Psoas muscle (tissue), 8 donors: Measurements from ENCODE around the gene VANGL1. TPM values are rescaled to one million over a fixed set of nuclear protein-coding genes. Genes with fewer than 3 reads are reported as not detected.

ENCODE experiments used
- ATAC-seq, 4 donors: fragments of 200-7000 bp; cut with Tn5 transposase; one replicate each; pipeline ENCODE4 v1.9.1; 2020; ENCODE audit warnings: moderate library complexity in 3 of 4, mild to moderate bottlenecking in 2 of 4
- DNase-seq, 2 donors: peaks; one replicate each; pipeline ENCODE4 v3.0.0-alpha.2; 2020
- H3K27ac ChIP-seq: fragments of 200-600 bp; one replicate; pipeline ENCODE4 v1.8.0; 2022
- H3K27me3 ChIP-seq, 3 donors: fragments of 200-600 bp in 1 of 3; one replicate each; pipeline versions ENCODE4 v1.6.1 to v1.8.0; 2013 to 2022; ENCODE audit warnings: low read length in 2 of 3, mild to moderate bottlenecking in 2 of 3, moderate library complexity in 1 of 3; ENCODE audit not compliant: insufficient read depth in 3 of 3
- H3K36me3 ChIP-seq, 2 donors: fragments of 200-600 bp in 1 of 2; one replicate each; pipeline versions ENCODE4 v1.6.1 to v1.8.0; 2013 to 2022; ENCODE audit warnings: low read depth in 1 of 2, mild to moderate bottlenecking in 1 of 2, moderate library complexity in 1 of 2; ENCODE audit not compliant: insufficient read depth in 1 of 2
- H3K4me1 ChIP-seq: fragments of 200-600 bp; one replicate; pipeline ENCODE4 v1.8.0; 2022
- H3K4me3 ChIP-seq: fragments of 200-600 bp; one replicate; pipeline ENCODE4 v1.8.0; 2022; ENCODE audit warnings: mild to moderate bottlenecking
- H3K9me3 ChIP-seq: fragments of 200-600 bp; one replicate; pipeline ENCODE4 v1.8.0; 2022
- WGBS, 3 donors: extraction: QIAGEN DNeasy Blood & Tissue Kit; methylation state at CpG; one replicate each; pipeline versions ENCODE4 v1.1.6 to v1.1.7; 2013; 5-methylcytosine and 5-hydroxymethylcytosine counted together
- intact Hi-C, 2 donors: fragments of 100-400 bp; cut with DNase I; formaldehyde crosslinking; loops; one replicate each; pipeline versions ENCODE4 v1.11.0 to v1.14.2; 2022
- polyA plus RNA-seq, 3 donors: library from polyadenylated mRNA; stranded (reverse); fragments of 200-250 nt; gene quantifications; one replicate each; pipeline ENCODE4 v1.2.3, GENCODE V29; 2013
- total RNA-seq, 4 donors: library from RNA; stranded (reverse); fragmentation: NEBNext Ultra II Directional in 2 of 4; extraction: Animal tissue kit (Norgen Biotek cat#: 25700) in 2 of 4; gene quantifications; one replicate each; pipeline versions ENCODE4 v1.2.1 to v1.2.4, GENCODE V29; 2021 to 2023
- TF ChIP-seq, protein P1 (sequence below): fragments of 200-600 bp; IDR thresholded peaks from one replicate; pipeline ENCODE4 v1.8.0; 2022; ENCODE audit warnings: antibody characterized with exemption
- donor health status: healthy with polysubstance abuse.
- donor health status: DM: no; HTN: no; CAD: no; lungs with moderate emphysema.
- donor health status: Bipolar disorder and iron deficiency.
- donor health status: healthy.
- donor health status: DM: yes; HTN: yes; CAD: no.
- donor health status: DM: no; HTN: no; CAD: no.
- donor health status: DM: no; HTN: no; CAD: no.
- donor health status: DM: yes; HTN: yes; CAD: no.

The VANGL1 gene
- total and polyA plus RNA-seq, 7 donors, result 0.48 to 2.4 (median 1.2) TPM

DNA sequence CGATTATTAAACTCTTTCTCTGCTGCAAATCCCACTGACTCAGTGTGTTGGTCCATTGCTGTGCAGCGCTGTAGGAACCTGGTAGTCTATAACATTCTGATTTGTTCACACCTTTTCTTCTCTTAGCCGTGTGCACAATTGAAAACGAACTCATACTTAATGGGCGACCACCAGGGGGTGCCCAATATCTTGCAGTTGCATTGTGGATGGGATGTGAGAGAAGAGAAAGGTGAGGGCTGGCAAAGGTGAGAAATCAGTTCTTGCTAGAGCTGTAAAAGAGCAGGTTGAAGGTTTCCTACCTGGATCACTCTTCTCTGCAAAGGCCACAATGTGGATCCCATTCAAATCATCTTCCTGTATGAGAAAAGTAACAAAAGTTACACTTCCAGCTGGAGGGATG, 75.8 kb downstream of the VANGL1 start:
- intact Hi-C loops, result loop anchor here (1.0 to 10.0 kb wide), 3 partner anchors 55 to 257 kb away; partner anchors contain the start of gene SLC22A15 (in 1 of the 2)
- Histone ChIP-seq H3K4me3 (no peak overlapping the region), H3K36me3 (peaks cover 3 to 52% of the 10 kb centered on the region in 2 donors), H3K27me3 (no peaks in the 10 kb centered on the region), H3K4me1 (no peaks in the 10 kb centered on the region), H3K9me3 (no peaks in the 10 kb centered on the region), H3K27ac (no peak overlapping the region)
- ATAC-seq (peak; percentile 50 to 89 (median 70)), DNase-seq (peak; percentile 30 to 69)
- 50 to 58% (median 53%) methylated on average over 5 of the region's 5 CpGs for WGBS, 3 donors
- TF ChIP-seq, protein P1, sequence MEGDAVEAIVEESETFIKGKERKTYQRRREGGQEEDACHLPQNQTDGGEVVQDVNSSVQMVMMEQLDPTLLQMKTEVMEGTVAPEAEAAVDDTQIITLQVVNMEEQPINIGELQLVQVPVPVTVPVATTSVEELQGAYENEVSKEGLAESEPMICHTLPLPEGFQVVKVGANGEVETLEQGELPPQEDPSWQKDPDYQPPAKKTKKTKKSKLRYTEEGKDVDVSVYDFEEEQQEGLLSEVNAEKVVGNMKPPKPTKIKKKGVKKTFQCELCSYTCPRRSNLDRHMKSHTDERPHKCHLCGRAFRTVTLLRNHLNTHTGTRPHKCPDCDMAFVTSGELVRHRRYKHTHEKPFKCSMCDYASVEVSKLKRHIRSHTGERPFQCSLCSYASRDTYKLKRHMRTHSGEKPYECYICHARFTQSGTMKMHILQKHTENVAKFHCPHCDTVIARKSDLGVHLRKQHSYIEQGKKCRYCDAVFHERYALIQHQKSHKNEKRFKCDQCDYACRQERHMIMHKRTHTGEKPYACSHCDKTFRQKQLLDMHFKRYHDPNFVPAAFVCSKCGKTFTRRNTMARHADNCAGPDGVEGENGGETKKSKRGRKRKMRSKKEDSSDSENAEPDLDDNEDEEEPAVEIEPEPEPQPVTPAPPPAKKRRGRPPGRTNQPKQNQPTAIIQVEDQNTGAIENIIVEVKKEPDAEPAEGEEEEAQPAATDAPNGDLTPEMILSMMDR, result peak; percentile 69

DNA sequence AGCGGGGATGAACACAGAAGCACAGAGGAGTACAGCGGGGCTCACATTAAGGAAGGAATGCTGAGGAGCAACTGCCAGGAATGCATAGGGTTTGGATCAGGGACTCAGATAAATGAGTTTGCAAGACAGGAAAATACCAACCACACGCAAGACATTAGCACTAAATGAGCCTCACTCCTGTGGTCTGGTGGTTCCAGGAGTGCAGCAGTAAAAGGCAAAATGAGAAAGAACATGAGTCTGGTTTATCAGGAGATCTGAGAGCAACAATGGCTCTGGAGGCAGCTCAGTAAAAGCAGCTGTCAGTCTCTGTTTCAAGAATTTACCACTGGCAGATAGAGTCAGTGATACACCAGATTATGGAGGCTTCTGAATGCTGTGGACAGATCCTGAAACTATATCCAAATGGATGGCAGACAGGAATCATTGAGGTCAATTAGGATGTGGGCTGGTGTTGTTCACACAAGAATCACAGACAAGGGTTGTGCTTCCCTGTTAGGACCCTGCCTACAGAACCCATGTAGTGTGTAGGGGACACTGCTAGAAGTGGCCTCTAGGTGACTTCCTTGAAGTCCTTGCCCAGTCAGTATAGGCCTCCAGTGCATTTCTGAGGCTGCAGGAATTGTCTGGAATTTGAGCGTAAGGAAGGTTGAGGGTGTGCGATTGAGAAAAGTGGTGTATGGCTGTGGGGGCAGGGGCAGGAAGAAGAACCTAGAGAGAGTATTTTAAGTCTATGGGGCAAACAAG, 76.4 kb downstream of the VANGL1 start:
- TF ChIP-seq, protein P1, result no peak
- DNase-seq (no peak), ATAC-seq (peak in 2 of 4 donors; percentile 11 to 21)
- H3K9me3 ChIP-seq, result no peaks in the 10 kb centered on the region
- peaks cover 3 to 59% of the 10 kb centered on the region in 2 donors for H3K36me3 ChIP-seq
- intact Hi-C loops, result loop anchor here in 1 of 2 donors (10.0 kb wide), 1 partner anchor 257 kb away; the partner anchor contains the start of gene SLC22A15
- no peaks in the 10 kb centered on the region for H3K27me3 ChIP-seq
- no peak overlapping the region for H3K27ac ChIP-seq
- no peak overlapping the region for H3K4me3 ChIP-seq
- H3K4me1 ChIP-seq, result no peaks in the 10 kb centered on the region
- WGBS, 3 donors, result 73 to 86% (median 85%) methylated on average over 5 of the region's 5 CpGs

DNA sequence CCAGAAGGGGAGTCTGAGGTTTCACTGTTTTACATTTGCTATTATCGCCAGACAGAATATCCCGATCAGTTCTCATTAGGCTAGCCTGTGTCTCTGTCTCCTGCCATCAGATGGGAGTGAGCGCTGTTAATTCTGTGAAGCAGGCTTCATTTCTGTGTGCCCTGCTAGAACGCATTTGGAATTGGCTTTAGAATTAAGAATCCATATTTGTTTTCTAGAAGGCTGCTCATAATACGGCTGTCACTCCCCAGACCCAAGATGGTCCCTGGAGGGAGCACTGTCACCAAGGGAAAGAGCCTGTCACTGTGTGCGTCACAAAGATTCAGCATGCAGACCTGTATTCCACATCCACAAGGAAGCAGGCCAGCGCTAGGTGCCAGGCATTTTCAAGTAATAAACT, 77.5 kb downstream of the VANGL1 start:
- TF ChIP-seq, protein P1, result no peak
- H3K9me3 ChIP-seq, result no peaks in the 10 kb centered on the region
- no peak for ATAC-seq
- H3K36me3 ChIP-seq, result peaks cover 3 to 68% of the 10 kb centered on the region in 2 donors
- H3K4me1 ChIP-seq, result no peaks in the 10 kb centered on the region
- no peak overlapping the region for H3K27ac ChIP-seq
- intact Hi-C loops, result loop anchor here in 1 of 2 donors (10.0 kb wide), 1 partner anchor 256 kb away; the partner anchor contains the start of gene SLC22A15
- 92 to 94% (median 94%) methylated on average over 7 of the region's 7 CpGs for WGBS, 3 donors
- no peak overlapping the region for H3K4me3 ChIP-seq
- no peak for DNase-seq
- no peaks in the 10 kb centered on the region for H3K27me3 ChIP-seq

DNA sequence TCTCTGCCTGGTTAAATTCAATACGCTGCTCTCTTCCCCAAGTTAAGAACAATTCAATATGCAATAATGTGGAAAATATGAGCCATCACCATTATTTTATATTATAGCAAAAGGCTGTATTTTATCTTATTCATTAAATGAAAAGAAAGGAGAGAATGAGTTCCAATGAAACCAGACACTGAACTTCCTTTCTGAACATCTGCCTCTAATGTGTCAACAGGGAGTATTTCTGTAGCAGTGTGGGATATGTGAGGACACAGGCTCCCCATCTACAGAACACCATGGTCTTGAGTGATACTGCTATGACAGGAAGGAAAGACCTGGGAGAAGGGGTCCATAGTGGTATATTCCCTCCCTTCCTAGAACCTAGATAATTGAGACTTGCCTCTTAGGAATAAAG, 80.5 kb downstream of the VANGL1 start:
- DNase-seq, result no peak
- Histone ChIP-seq H3K9me3 (no peaks in the 10 kb centered on the region), H3K27ac (no peak overlapping the region), H3K4me1 (no peaks in the 10 kb centered on the region), H3K4me3 (no peak overlapping the region), H3K36me3 (peaks cover 3 to 68% of the 10 kb centered on the region in 2 donors), H3K27me3 (no peaks in the 10 kb centered on the region)
- TF ChIP-seq, protein P1, result no peak
- no peak for ATAC-seq
- intact Hi-C loops, result no loop called here
- 80 to 89% (median 83%) methylated on average over 1 of the region's 1 CpG for WGBS, 3 donors
